CD4-positive, alpha-beta T cell treated with Interleukin-2 at 100 ng/mL for 4 hours (primary cell): ENCODE measurements around the gene SPATA45.
"Not testable (repeated sequence)": the region's sequence is repeated elsewhere in the genome, so short reads cannot be mapped to it uniquely, and the experiment has no call there.

Source experiments
- DNase-seq: peaks from one replicate; pipeline ENCODE4 v3.0.0-alpha.2; 2020; ENCODE audit warnings: low spot score

Gene SPATA45

GRCh38 chr1:212847549-212847948, at the start of gene SPATA45:
Gene SPATA45, minus strand, starts transcription at chr1:212847649. Its CDS starts 11,500 bp downstream, at chr1:212836149.
- DNase-seq, result no peak

GRCh38 chr1:212892108-212892507, 44.7 kb upstream of the SPATA45 start:
- no peak for DNase-seq

DNA sequence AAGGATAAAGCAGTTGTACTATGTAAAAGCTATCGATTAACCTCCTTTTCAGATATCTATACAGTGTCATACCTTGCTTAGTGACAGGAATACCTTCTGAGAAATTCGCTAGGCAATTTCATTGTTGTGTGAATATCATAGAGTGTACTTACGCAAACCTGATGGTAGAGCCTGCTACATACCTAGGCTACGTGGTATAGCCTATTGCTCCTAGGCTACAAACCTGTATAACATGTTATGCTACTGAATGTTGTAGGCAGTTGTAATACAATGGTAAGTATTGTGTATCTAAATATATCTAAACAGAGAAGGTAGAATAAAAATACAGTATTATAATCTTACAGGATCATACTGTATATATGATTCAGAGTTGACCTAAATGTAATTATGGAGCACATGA, 37.1 kb upstream of the SPATA45 start:
- no peak for DNase-seq

DNA sequence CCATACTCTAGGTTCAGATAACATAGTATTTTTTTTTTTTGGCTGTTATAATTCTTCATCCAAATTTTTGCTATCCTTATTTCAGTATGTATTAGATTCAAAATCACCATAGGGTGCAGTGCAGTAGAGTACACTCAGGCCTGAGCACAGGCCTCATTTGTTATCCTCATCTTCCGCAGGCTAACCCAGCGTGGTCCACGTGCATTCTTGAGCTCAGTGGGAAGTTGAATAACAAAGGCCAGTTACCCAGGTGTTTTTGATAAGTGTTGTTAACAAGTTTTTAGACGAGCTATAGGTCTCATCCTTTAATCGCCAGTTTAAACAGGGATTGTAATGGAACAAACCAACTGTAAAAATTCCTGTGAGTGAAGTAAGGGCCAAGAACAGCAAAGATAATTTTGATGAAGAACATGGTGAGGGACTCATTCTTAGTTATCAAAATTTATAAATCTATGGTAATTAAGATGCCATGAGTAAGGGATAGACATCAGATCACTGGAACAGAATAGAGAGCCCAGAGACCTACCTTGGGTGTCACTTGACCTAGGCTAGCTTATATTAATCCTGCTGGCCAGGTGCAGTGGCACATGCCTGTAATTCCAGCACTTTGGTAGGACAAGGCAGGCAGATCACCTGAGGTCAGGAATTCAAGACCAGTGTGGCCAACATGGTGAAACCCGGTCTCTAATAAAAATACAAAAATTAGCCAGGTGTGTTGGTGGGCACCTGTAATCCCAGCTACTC, 32.7 kb upstream of the SPATA45 start:
- no peak for DNase-seq

GRCh38 chr1:212878418-212878817, 31.0 kb upstream of the SPATA45 start:
- DNase-seq, result no peak

- no peak for DNase-seq
These were observed 26.1 kb upstream of the SPATA45 start for GRCh38 chr1:212873518-212873917.

- DNase-seq, result no peak
These were observed 24.5 kb upstream of the SPATA45 start for GRCh38 chr1:212871976-212872375.

- no peak for DNase-seq
These were observed 19.7 kb upstream of the SPATA45 start for GRCh38 chr1:212867192-212867591.

DNA sequence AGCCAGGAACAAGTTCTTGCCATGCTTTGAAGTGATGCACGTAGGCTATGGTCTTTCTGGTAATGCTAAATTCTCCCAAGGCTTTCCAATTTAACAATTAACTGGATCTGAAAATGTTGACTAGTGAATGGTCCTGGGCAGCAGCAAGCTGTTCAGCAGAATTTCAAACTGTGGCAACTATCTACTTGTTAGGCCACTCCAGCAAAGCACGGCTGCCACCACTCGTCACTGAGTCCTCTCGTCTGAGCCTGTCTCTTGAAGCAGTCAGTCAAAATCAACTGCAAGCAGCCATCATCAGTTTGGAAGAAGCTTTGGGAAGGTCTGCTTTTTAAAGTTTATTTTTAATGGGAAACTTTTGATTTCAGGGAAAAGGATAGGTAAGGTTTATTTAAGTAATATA, 16.8 kb upstream of the SPATA45 start:
- no peak for DNase-seq

DNA sequence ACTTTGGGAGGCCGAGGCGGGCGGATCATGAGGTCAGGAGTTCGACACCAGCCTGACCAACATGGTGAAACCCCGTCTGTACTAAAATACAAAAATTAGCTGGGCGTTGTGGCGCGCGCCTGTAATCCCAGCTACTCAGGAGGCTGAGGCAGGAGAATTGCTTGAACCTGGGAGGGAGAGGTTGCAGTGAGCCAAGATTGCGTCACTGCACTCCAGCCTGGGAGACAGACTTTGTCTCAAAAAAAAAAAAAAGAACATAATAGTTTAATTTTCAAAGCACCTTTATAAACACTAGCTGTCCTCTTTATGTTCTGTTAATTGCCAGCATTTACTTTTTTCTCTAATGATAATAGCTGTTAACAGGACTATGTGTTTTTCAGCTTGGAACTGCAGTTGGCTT, 15.9 kb upstream of the SPATA45 start:
- DNase-seq, result not testable (repeated sequence)

GRCh38 chr1:212862111-212862690, 14.8 kb upstream of the SPATA45 start:
- no peak for DNase-seq

DNA sequence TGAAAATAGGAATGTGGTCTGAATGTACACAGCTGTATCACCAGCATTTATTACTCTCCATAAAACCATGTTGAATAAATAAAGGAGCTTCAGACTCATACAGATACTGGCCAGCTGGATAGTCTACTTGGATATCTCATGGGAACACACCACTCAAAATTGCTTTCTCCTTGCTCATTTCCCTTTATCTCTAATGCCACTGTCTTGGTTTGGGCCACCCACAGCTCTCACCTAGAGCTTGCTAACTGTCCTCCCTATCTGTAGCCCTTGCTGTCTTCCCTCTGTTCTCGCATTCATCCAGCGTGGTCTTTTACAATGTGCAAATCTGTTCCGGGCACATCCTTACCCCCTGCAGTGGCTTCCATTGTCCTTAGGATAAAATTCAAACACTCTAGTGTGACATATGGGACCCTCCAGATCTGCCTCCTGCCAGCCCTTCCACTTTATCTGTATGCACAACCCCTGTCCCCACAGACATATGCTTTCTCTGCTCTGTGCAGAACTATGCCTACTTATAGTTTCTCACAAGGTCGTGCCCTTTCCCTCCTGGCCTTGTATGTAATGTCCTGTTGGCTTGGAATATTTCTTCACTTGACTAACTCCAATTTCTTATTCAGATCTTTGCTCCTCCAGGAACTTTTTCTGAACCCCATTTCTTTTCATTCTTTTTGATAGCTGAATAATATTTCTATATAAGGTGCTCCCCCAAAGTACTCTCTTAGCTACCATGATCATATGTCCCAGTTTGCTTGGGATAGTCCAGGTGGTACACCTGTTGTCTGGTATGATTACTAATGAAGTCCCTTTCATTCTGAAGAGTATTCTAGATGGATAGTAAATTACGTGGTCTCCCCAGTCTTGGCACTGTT, 13.5 kb upstream of the SPATA45 start:
- no peak for DNase-seq

DNA sequence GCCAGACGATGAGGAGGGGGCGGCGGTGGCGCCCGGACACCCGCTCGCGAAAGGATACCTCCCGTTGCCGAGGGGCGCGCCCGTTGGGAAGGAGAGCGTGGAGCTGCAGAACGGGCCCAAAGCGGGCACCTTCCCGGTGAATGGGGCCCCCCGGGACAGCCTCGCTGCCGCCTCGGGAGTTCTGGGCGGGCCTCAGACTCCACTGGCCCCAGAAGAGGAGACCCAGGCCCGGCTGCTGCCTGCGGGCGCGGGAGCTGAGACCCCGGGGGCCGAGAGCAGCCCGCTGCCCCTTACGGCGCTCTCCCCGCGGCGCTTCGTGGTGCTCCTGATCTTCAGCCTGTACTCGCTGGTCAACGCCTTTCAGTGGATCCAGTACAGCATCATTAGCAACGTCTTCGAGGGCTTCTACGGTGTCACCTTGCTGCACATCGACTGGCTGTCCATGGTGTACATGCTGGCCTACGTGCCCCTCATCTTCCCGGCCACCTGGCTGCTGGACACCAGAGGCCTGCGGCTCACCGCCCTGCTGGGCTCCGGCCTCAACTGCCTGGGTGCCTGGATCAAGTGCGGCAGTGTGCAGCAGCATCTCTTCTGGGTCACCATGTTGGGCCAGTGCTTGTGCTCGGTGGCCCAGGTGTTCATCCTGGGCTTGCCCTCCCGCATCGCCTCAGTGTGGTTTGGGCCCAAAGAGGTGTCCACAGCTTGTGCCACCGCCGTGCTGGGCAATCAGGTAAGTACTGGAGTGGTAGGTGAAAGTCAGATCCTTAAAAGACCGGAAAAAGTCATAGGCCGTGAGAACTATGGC, 11.2 kb upstream of the SPATA45 start:
- DNase-seq, result peak; percentile 18

- DNase-seq, result peak; percentile 95
These were observed 10.6 kb upstream of the SPATA45 start, which contains the start of gene FLVCR1 for GRCh38 chr1:212857992-212858460. Gene FLVCR1, plus strand, starts transcription at chr1:212858275. Its CDS starts 178 bp downstream, at chr1:212858453.

- DNase-seq, result no peak
These were observed 9.3 kb upstream of the SPATA45 start for GRCh38 chr1:212856755-212857154.

GRCh38 chr1:212853658-212854057, 6.2 kb upstream of the SPATA45 start:
- DNase-seq, result no peak

DNA sequence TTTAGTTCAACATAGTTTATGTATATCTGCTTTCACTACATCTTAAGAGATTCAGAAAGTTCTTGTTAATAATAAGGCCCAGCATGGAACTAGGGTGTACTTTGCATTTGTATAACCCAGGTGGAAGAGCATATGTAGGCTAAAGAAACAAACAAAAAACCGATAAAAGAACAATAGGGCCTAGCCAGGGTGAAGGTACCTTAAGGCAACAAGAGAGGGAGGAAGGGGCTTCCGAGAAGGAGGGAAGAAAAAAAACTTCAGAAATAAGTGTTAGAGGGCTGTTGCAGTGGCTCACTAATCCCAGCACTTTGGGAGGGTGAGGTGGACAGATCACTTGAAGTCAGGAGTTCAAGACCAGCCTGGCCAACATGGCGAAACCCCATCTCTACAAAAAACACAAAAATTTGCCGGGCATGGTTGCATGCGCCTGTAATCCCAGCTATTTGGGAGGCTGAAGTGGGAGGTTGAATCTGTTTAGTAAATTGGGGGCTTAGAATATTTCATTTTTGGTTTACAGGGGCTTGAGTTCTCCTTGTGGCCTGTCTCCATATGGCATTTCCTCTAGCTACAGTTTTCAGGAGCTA, 4.7 kb upstream of the SPATA45 start:
- DNase-seq, result no peak

- DNase-seq, result not testable (repeated sequence)
These were observed 2.9 kb downstream of the SPATA45 start for GRCh38 chr1:212844521-212844920.

- no peak for DNase-seq
These were observed 9.3 kb downstream of the SPATA45 start for GRCh38 chr1:212838145-212838544.

- not testable (repeated sequence) for DNase-seq
These were observed 13.9 kb downstream of the SPATA45 start for GRCh38 chr1:212833211-212834207.
